Glomerular visceral epithelial cell (primary cell): ENCODE measurements around the gene FYCO1.

Source experiments
- DNase-seq: peaks from one replicate; pipeline ENCODE4 v3.0.0-alpha.2; 2016; ENCODE audit errors: extremely low spot score

The FYCO1 gene

DNA sequence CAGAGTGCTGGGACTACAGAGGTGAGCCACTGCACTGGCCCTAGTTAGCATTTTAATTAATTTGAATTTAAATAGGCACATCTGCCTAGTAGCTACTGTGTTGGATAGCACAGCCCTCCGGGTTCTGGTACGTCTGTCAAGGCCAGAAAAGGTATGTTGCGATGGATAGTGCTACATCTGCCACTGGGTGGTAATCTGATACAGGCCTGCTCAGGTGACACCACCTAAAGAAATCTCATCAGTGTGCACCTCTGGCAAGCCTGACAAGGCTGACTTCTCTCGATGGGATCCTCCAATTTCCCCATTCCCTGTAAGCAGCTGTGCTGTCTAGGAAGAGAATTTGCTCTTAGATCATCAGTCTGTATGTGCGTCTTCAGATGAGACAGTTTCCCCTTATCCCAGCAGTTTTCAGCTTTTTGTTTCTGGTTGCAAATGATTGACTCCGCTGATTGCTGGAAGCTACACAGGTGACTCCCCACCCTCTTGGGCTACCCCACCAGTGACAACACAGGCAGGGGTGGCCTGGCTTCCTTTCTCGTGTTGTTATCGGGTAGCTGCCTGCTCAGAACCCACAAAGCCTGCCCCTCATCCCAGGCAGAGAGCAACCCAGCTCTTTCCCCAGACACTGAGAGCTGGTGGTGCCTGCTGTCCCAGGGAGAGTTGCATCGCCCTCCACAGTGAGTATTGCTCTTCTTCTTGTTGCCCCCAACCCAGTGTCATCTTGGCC is 109.5 kb downstream of the FYCO1 start, which contains the start of gene CCR9:
CCR9 (plus strand) TSS at position 565 of the 727 bp plus-strand sequence. CDS start 8,391 bp downstream, outside the sequence.
- no peak for DNase-seq

DNA sequence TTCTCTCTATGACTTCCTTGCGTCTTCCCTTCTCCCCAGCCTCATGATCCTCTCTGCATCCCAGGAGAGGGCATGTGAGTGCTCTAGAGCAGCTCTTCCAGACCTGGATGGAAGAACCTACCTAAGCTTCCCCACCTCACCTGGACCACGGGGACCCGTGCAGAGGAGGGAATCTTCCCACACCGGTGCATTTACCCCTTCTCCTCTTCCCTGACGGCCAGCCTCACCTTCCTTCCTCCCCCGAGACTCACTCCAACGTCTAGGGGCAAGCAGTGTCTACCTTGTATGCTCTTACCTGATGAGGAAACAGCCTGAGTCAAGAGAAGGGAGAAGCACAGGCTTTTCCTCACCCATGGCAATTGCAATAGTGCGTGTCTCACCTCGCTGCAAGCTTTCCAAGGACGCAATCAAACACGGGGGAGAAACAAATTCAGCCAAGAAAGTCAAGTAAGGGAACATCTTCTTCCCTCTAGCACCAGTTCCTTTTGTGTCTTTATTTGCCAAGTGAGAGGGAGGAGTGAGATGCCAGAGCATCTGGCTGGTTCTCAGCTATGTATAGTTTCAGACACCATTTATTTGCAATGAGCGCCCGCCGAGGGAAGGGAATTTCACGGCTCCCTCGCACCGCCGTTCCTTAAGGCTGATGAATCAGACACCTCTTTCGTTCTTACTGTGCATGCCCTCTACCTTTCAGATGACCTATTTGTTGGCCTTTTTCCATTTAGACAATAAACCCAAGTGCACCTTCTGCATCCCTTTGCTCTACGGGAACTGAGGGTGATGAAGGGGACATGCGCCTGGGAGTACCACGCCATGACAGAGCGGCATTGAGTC is 111.0 kb downstream of the FYCO1 start:
- no peak for DNase-seq

DNA sequence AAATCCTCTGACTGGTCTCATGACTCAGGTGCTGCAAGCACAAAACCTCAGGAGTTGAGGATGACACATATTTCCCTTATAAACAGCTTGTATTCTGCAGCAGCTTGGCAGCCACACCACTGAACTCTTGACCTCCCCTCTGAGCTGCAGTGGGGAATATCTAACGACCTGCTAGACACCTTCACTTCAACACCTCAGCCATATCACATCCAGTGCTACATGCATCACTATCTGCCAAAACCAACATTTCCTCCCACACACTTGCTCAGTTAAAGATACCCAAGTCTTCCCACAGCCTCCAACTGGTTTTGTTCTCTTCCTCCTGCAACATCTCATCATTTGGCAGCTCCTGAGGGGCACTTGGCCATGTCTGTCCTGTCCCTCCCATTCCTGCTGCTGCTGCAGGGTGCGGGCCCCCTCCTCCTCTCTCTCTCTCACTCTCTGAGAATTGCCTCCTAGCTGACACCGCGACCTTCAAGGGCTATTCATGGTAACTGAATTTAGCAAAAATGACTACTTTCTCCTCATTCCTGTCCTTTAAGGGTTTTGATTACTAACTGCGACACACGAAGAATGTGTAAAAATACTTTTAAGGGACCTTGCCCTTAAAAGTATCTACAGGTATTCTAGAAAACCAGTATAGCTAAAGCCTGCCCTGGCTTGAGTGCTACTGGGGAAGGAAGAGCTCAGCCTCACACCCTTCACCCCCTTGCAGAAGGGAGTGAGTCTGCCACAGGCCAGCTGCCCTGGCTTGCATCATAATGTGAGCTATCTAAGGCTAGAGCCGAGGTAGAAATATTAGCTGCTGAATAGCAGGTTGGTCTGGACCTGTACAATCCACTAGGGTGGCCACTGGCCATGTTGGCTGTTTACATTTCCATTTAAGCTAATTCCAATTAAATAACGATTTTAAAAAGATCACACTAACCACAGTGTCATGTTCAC is 114.3 kb downstream of the FYCO1 start:
- no peak for DNase-seq

DNA sequence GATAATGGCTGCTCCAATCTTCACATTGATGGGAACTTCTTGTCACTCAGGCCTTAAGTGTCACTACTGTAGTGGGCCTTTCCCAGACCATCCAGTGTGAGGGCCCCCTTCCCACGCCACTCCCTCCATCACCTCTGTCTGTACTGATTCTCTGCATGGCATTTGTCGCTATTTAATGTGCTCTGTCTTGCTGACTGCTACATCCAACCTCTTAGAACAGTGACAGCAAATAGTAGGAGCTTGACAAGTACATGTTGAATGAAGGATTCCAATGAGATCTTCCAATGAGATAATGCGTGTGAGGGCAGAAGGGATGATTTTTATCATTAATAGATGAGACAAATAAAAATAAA is 114.9 kb downstream of the FYCO1 start:
- no peak for DNase-seq

DNA sequence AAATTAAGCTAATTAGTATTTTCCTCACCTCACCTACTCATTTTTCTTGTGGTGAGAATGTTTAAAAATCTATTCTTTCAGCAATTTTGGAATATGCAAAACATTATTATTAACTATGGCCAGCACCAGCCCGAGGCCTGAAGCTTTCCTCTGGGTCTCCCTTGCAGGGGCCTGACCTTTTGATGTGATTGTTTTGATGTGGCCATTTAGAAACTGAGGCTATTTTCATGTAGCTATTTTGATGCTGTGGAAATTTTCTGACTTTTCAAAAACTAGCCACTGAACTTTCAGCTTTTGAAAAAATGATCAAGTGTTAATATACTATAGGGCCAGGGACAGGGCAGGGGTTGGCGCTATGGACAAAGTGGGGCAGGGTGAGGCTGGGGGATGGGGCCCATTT is 117.5 kb downstream of the FYCO1 start:
- DNase-seq: no peak

DNA sequence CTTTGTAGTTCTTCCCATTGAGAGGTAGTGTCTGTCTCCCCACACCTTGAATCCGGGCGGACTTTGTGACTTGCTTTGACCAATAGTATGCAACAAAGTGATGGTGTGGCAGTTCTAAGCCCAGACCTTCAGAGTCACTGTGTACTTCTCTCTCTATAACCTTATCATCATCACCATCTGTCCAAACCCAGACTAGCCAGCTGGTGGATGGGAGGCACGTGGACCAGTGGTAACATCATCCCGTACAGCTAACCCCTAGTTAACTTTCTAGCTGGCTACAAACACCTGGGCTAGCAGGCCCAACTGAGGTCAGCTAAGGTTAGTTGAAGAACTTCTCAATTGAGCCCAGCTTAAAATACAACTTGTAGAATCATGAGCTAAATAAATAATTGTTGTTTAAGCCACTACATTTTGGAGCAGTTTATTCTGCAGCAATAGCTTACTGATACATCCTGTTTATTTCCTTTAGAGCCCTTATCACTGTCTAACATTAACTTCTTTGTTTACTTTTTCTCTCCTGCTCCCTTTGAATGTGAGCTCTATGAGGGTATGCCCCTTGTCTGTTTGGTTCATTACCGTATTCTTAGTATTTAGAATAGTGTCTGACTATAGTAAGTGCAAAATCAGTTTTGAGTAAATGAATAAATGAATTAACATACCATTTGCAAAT is 120.8 kb downstream of the FYCO1 start:
- DNase-seq: no peak

DNA sequence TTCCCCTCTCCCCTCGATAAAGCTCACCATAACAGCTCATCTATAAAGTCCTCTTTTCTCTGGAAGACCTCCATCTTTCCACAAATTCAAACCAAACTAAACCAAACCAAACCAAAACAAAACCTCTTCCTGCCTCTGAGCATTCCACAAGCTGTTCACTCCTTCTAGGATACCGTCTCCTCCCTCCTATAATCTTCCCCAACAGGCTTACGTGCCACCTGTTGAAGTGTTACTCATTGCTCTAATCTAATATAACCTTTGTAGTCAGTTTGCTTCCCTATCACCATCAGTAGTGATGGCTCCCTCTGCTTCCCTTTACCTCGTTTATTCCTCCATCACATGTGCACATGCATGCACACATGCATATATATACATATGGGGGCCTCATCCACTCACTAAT is 122.0 kb downstream of the FYCO1 start:
- DNase-seq: no peak

DNA sequence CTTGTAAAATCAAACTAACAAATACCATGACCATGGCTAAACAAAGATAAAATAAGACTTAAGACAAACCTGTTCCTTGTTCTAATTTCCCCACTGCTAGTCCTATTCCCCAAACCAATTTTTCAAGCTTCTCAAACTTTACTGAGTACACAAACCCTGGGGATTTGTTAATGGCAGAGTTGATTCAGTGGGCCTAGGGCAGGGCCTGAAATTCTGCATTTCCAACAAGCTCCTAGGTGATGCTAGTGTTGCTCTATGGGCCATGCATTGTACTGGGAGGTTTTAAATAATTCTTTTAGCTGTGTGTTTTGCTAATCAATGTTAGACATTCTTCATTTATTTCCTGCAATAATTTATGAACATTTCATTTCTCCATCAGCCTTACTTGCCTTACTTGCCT is 122.6 kb downstream of the FYCO1 start:
- DNase-seq: no peak

DNA sequence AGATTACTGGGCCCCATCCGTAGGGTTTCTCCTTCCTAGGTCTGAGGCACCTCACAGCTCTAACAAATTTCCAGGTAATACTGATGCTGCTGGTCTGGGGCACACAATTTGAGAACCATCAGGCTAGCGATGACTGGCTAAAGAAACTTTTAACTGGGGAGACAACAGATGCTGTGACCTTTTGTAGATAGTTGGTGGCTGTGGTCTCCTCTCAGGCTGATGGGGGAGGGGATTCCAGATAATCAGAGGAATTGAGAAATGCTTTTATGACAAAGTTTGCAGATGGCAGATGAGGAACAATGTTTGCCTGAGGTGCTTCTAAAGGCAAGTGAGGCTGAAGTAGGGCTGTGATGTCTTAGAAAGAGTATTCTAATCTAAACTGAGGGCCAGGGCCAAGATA is 123.1 kb downstream of the FYCO1 start:
- no peak for DNase-seq

DNA sequence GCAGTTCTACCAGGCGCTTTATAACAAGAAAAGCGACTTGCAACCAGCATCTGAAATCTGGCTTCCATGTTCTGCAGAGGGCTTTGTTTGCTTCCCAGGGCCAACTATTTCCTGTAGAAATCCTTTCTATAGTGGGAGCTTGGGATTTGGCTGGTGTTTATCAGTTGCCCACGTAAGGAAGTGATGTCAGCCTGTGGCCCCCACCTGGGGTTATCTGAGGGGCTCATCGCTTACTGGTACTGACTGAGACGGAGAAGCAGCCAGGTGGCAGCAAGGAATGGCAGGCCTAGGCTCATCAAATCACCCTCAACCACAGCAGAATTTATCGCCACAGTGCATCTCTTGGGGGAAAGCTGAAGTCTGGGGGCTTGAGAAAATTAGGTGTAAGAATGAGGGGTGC is 123.8 kb downstream of the FYCO1 start:
- no peak for DNase-seq

DNA sequence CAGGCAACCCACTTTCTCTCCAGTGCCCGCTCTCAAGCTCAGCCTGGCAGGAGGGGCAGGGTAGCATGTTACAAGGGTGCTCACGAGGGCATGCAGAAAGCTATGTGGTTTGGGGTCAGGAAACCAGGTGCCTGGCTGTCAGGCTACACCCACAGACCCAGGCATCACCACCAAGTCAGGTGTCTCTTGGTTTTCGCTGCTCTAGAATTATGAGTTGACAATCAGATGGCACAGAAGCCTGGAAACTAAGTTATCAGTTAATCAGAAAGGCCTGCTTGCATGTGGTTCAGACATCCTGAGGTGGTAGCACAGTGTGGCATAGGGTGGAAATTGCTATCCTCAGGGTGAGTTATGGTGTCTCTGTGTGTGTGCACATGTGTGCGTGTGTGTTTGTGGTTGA is 125.5 kb downstream of the FYCO1 start:
- no peak for DNase-seq

DNA sequence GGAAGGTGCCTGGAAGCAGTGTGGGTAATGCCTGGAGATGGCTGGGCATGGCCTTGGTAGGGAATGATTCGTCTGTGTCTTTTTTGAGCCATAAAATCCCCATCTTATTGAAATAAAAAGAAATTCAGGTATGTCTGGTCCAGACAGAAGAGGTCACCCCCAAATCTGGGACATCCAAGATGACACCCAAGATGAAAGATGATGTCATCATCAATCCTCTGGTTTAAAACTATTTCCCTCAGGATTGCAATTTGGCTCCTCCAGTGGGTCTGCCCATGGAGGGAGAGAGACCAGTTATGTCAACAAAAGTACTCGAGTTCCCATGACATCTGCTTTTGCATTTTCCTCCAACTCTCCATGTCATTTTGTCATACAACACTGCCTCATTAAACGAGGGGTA is 126.0 kb downstream of the FYCO1 start:
- no peak for DNase-seq

DNA sequence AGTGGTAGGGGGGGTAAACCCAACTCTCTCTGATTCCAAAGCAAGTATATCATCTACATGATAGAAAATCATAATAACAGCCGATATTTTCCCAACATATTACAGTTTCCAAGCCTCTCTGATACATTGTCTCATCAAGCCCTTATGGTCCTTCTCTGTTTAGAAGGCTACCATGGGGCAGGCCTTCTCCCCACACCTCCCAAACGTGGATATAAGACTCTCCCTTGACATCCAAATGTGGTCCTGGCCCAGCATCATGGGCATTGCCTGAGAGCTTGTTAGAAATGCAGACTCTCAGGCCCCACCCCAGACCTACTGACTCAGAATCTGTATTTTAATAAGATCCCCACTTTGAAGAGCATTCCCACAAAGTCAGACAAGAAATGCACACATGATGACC is 127.0 kb downstream of the FYCO1 start:
- DNase-seq: no peak

DNA sequence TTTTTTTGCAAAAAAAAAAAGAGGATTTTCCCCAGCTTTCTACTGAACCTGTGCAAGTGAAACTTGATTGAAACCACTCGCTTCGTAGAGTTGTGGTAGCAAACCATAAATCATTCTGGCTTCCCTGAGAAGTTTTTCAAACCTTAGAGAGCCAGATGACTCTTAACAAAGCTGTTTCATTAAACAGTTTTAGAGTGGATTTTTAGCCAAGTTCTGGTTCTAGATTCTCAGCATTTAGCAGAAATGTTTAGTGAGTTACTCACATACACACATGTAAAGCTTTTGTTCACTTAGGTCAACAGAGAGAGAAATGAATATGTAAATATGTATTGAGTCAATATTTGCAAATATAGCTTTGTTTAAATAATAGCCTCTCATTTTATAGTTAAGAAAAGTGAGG is 127.4 kb downstream of the FYCO1 start:
- DNase-seq: no peak
